ENCODE data around the gene YLPM1. TPM values are rescaled to one million over a fixed set of nuclear protein-coding genes. Genes with fewer than 3 reads are reported as not detected.
"Not testable (repeated sequence)": the region's sequence is repeated elsewhere in the genome, so short reads cannot be mapped to it uniquely, and the experiment has no call there.

YLPM1 gene
- total and polyA plus RNA-seq, 2 donors (not counting 1 experiment from before 2014, with no cell fraction given): 9.7 to 31.9 TPM

DNA sequence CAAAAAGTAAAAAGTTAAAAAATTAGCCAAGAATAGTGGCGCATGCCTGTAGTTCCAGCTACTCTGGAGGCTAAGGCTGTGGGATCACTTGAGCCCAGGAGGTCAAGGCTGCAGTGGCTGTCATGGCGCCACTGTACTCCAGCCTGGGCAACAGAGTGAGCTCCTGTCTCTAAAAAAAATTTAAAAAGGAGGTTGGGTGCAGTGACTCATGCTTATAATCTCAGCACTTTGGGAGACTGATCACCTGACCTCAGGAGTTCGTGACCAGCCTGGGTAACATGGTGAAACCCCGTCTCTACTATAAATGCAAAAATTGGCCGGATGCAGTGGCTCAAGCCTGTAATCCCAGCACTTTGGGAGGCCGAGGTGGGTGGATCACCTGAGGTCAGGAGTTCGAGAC, 8.2 kb upstream of the YLPM1 start:
- no peak for DNase-seq (ENCODE audit: low read depth in 2 of 2)
- no peaks in the 10 kb centered on the region for H4K20me1 ChIP-seq (ENCODE audit: control insufficient read depth, extremely low read depth, insufficient read depth, low read length)
- no peak overlapping the region for H3K27ac ChIP-seq (ENCODE audit: insufficient read depth, low read length)
- no peak overlapping the region for H3K4me3 ChIP-seq (replicated peaks in 1 of 4; ENCODE audit: control extremely low read depth in 1 of 4, insufficient read depth in 1 of 4, low read depth in 3 of 4, low read length in 4 of 4)
- H3K36me3 ChIP-seq (ENCODE audit: control insufficient read depth, insufficient read depth, low read length): no peaks in the 10 kb centered on the region
- no peaks in the 10 kb centered on the region for H3K79me2 ChIP-seq (ENCODE audit: control insufficient read depth, insufficient read depth, low read length)
- no peak overlapping the region for H3K9ac ChIP-seq (ENCODE audit: insufficient read depth, low read length)
- H3K9me3 ChIP-seq (ENCODE audit: control insufficient read depth, insufficient read depth, low read depth, low read length): no peaks in the 10 kb centered on the region
- no peaks in the 10 kb centered on the region for H3K27me3 ChIP-seq (ENCODE audit: control insufficient read depth, insufficient read depth, low read length)
- TF ChIP-seq, protein P1, sequence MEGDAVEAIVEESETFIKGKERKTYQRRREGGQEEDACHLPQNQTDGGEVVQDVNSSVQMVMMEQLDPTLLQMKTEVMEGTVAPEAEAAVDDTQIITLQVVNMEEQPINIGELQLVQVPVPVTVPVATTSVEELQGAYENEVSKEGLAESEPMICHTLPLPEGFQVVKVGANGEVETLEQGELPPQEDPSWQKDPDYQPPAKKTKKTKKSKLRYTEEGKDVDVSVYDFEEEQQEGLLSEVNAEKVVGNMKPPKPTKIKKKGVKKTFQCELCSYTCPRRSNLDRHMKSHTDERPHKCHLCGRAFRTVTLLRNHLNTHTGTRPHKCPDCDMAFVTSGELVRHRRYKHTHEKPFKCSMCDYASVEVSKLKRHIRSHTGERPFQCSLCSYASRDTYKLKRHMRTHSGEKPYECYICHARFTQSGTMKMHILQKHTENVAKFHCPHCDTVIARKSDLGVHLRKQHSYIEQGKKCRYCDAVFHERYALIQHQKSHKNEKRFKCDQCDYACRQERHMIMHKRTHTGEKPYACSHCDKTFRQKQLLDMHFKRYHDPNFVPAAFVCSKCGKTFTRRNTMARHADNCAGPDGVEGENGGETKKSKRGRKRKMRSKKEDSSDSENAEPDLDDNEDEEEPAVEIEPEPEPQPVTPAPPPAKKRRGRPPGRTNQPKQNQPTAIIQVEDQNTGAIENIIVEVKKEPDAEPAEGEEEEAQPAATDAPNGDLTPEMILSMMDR (conservative IDR thresholded peaks at IDR 0.05 in 1 of 2, IDR thresholded peaks at IDR 0.05 in 1 of 2; ENCODE audit: low read depth in 1 of 2, low read length in 2 of 2): no peak
- no peak for TF ChIP-seq EZH2 (IDR thresholded peaks at IDR 0.05; ENCODE audit: low read length, missing control alignments)
- H3K4me2 ChIP-seq (ENCODE audit: extremely low read depth, insufficient read depth, low read length): no peak overlapping the region
- H3K4me1 ChIP-seq (ENCODE audit: control insufficient read depth, extremely low read depth, insufficient read depth, low read length): no peaks in the 10 kb centered on the region
- H2AFZ ChIP-seq (ENCODE audit: low read length): no peak overlapping the region

DNA sequence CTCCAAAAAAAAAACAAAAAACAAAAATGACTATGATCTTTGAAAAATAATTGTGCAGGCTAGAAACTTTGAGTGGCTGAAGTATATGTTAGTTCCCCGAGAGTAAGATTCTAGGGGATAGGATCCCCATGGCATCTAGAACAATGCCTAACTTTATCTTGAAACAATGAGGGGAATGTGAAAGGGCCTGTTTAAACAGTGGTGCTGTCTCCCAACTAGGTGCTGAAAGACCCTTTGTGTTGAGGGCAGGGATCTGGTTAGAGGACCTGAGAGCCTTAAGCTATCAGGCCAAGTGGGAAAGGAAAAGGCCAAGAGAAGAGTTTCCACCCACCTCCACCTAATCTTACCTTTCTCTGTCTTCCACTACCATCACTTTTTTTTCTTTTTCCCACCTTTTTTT, 6.8 kb upstream of the YLPM1 start:
- no peaks in the 10 kb centered on the region for H3K36me3 ChIP-seq (ENCODE audit: control insufficient read depth, insufficient read depth, low read length)
- H2AFZ ChIP-seq (ENCODE audit: low read length): no peak overlapping the region
- no peaks in the 10 kb centered on the region for H3K4me1 ChIP-seq (ENCODE audit: control insufficient read depth, extremely low read depth, insufficient read depth, low read length)
- no peaks in the 10 kb centered on the region for H3K9me3 ChIP-seq (ENCODE audit: control insufficient read depth, insufficient read depth, low read depth, low read length)
- H3K79me2 ChIP-seq (ENCODE audit: control insufficient read depth, insufficient read depth, low read length): no peaks in the 10 kb centered on the region
- DNase-seq (ENCODE audit: low read depth in 2 of 2): no peak
- TF ChIP-seq, protein P1 (conservative IDR thresholded peaks at IDR 0.05 in 1 of 2, IDR thresholded peaks at IDR 0.05 in 1 of 2; ENCODE audit: low read depth in 1 of 2, low read length in 2 of 2): no peak
- no peak for TF ChIP-seq EZH2 (IDR thresholded peaks at IDR 0.05; ENCODE audit: low read length, missing control alignments)
- no peak overlapping the region for H3K27ac ChIP-seq (ENCODE audit: insufficient read depth, low read length)
- no peak overlapping the region for H3K4me3 ChIP-seq (replicated peaks in 1 of 4; ENCODE audit: control extremely low read depth in 1 of 4, insufficient read depth in 1 of 4, low read depth in 3 of 4, low read length in 4 of 4)
- H4K20me1 ChIP-seq (ENCODE audit: control insufficient read depth, extremely low read depth, insufficient read depth, low read length): no peaks in the 10 kb centered on the region
- H3K9ac ChIP-seq (ENCODE audit: insufficient read depth, low read length): no peak overlapping the region
- H3K4me2 ChIP-seq (ENCODE audit: extremely low read depth, insufficient read depth, low read length): no peak overlapping the region
- H3K27me3 ChIP-seq (ENCODE audit: control insufficient read depth, insufficient read depth, low read length): no peaks in the 10 kb centered on the region

- not testable (repeated sequence) for H3K4me3 ChIP-seq (replicated peaks in 1 of 4; ENCODE audit: control extremely low read depth in 1 of 4, insufficient read depth in 1 of 4, low read depth in 3 of 4, low read length in 4 of 4); H3K4me1 ChIP-seq (ENCODE audit: control insufficient read depth, extremely low read depth, insufficient read depth, low read length); H3K79me2 ChIP-seq (ENCODE audit: control insufficient read depth, insufficient read depth, low read length); DNase-seq (ENCODE audit: low read depth in 2 of 2); H2AFZ ChIP-seq (ENCODE audit: low read length); H3K36me3 ChIP-seq (ENCODE audit: control insufficient read depth, insufficient read depth, low read length); H3K4me2 ChIP-seq (ENCODE audit: extremely low read depth, insufficient read depth, low read length); H4K20me1 ChIP-seq (ENCODE audit: control insufficient read depth, extremely low read depth, insufficient read depth, low read length); H3K9ac ChIP-seq (ENCODE audit: insufficient read depth, low read length); H3K9me3 ChIP-seq (ENCODE audit: control insufficient read depth, insufficient read depth, low read depth, low read length); H3K27ac ChIP-seq (ENCODE audit: insufficient read depth, low read length); H3K27me3 ChIP-seq (ENCODE audit: control insufficient read depth, insufficient read depth, low read length)
Measured at GRCh38 chr14:74758505-74758904, 4.6 kb upstream of the YLPM1 start.
